ENCODE results near the gene IGSF22.

IGSF22 gene

GRCh38 chr11:18727479-18728236 lies 1.7 kb upstream of the IGSF22 start:
- Histone ChIP-seq H3K4me3 (ENCODE audit: low read depth, low read length) (no peak overlapping the region), H3K27me3 (replicated peaks) (no peaks in the 10 kb centered on the region), H3K27ac (no peak overlapping the region), H3K36me3 (replicated peaks) (no peaks in the 10 kb centered on the region)
- in situ Hi-C loops (cut with HindIII; ENCODE audit: low pct_ligation_motif_present, low sequenced_read_pairs), result no loop called here
- TF ChIP-seq CTCF (IDR thresholded peaks at IDR 0.05; ENCODE audit: low read depth, low read length, missing control alignments), result peak; percentile 90
- peak; percentile 16 for DNase-seq

GRCh38 chr11:18723991-18724390 lies 2.0 kb downstream of the IGSF22 start:
- no peak overlapping the region for H3K27ac ChIP-seq
- DNase-seq, result no peak
- H3K27me3 ChIP-seq (replicated peaks), result no peaks in the 10 kb centered on the region
- no peak for TF ChIP-seq CTCF (IDR thresholded peaks at IDR 0.05; ENCODE audit: low read depth, low read length, missing control alignments)
- in situ Hi-C loops (cut with HindIII; ENCODE audit: low pct_ligation_motif_present, low sequenced_read_pairs), result no loop called here
- no peak overlapping the region for H3K4me3 ChIP-seq (ENCODE audit: low read depth, low read length)
- no peaks in the 10 kb centered on the region for H3K36me3 ChIP-seq (replicated peaks)

GRCh38 chr11:18722293-18722637 lies 3.7 kb downstream of the IGSF22 start:
- DNase-seq, result no peak
- H3K4me3 ChIP-seq (ENCODE audit: low read depth, low read length), result no peak overlapping the region
- in situ Hi-C loops (cut with HindIII; ENCODE audit: low pct_ligation_motif_present, low sequenced_read_pairs), result no loop called here

GRCh38 chr11:18721561-18722292 lies 4.3 kb downstream of the IGSF22 start:
- DNase-seq, result peak; percentile 46
- H3K4me3 ChIP-seq (ENCODE audit: low read depth, low read length), result peak overlapping the region; percentile 66
- in situ Hi-C loops (cut with HindIII; ENCODE audit: low pct_ligation_motif_present, low sequenced_read_pairs), result no loop called here
- no peaks in the 10 kb centered on the region for H3K36me3 ChIP-seq (replicated peaks)
- no peaks in the 10 kb centered on the region for H3K27me3 ChIP-seq (replicated peaks)
- no peak overlapping the region for H3K27ac ChIP-seq
- peak; percentile 85 for TF ChIP-seq CTCF (IDR thresholded peaks at IDR 0.05; ENCODE audit: low read depth, low read length, missing control alignments)

More at GRCh38 chr11:18722293-18722637, 3.7 kb downstream of the IGSF22 start:
- Histone ChIP-seq H3K27me3 (replicated peaks) (no peaks in the 10 kb centered on the region), H3K36me3 (replicated peaks) (no peaks in the 10 kb centered on the region), H3K27ac (no peak overlapping the region)
- no peak for TF ChIP-seq CTCF (IDR thresholded peaks at IDR 0.05; ENCODE audit: low read depth, low read length, missing control alignments)

- H3K4me3 ChIP-seq (ENCODE audit: low read depth, low read length), result peak overlapping the region; percentile 66
- DNase-seq, result peak; percentile 55
- no peak for TF ChIP-seq CTCF (IDR thresholded peaks at IDR 0.05; ENCODE audit: low read depth, low read length, missing control alignments)
- H3K27ac ChIP-seq, result no peak overlapping the region
- H3K27me3 ChIP-seq (replicated peaks), result no peaks in the 10 kb centered on the region
- H3K36me3 ChIP-seq (replicated peaks), result no peaks in the 10 kb centered on the region
- in situ Hi-C loops (cut with HindIII; ENCODE audit: low pct_ligation_motif_present, low sequenced_read_pairs), result no loop called here
Measured at GRCh38 chr11:18720808-18721560, 5.0 kb downstream of the IGSF22 start.
